GM12872 (cell line): ENCODE measurements around the gene GTPBP2.

ENCODE experiments used
- CTCF ChIP-seq: IDR thresholded peaks from 3 replicates; pipeline ENCODE4 v1.5.1; 2011; ENCODE audit warnings: low read depth, mild to moderate bottlenecking, low read length, moderate library complexity; ENCODE audit not compliant: insufficient read depth

Gene GTPBP2

GRCh38 chr6:43630980-43631619, 2.0 kb upstream of the GTPBP2 start:
- no peak for TF ChIP-seq CTCF

- no peak for TF ChIP-seq CTCF
These were observed 639 bp upstream of the GTPBP2 start for GRCh38 chr6:43629505-43630300.

- no peak for TF ChIP-seq CTCF
These were observed 516 bp downstream of the GTPBP2 start for GRCh38 chr6:43628393-43629103.

GRCh38 chr6:43627008-43627825, 1.8 kb downstream of the GTPBP2 start:
- TF ChIP-seq CTCF: no peak

- no peak for TF ChIP-seq CTCF
These were observed 3.6 kb downstream of the GTPBP2 start for GRCh38 chr6:43625393-43625992.

- TF ChIP-seq CTCF: no peak
These were observed 4.2 kb downstream of the GTPBP2 start for GRCh38 chr6:43624786-43625288.
